Epithelial cell of proximal tubule (primary cell): ENCODE results near the gene UQCRHL. TPM values are rescaled to one million over a fixed set of nuclear protein-coding genes. Genes with fewer than 3 reads are reported as not detected.
"Not testable (repeated sequence)": the region's sequence is repeated elsewhere in the genome, so short reads cannot be mapped to it uniquely, and the experiment has no call there.

Experiments used
- DNase-seq: peaks from one replicate; pipeline ENCODE4 v3.0.0-alpha.2; 2011; ENCODE audit warnings: low read depth
- H3K4me3 ChIP-seq: 2 replicates; pipeline ENCODE4 v1.5.1; 2011; ENCODE audit warnings: low read depth, mild to moderate bottlenecking, low read length
- CTCF ChIP-seq: conservative IDR thresholded peaks from 2 replicates; pipeline ENCODE4 v1.5.1; 2012; ENCODE audit warnings: low read depth, mild to moderate bottlenecking, low read length
- total RNA-seq: library from RNA; depleted of rRNA; stranded (reverse); fragments of >200 nt; gene quantifications from 2 replicates; pipeline ENCODE4 v1.2.3, GENCODE V29; 2015

Gene UQCRHL
- total RNA-seq, 1 donor from 2014 or later = 1.4 TPM

- no peak for TF ChIP-seq CTCF
- DNase-seq = peak; percentile 56
- H3K4me3 ChIP-seq = peak overlapping the region; percentile 80
Observed at GRCh38 chr1:15848929-15849774, 41.7 kb upstream of the UQCRHL start.

GRCh38 chr1:15848143-15848928 is 40.9 kb upstream of the UQCRHL start:
- peak overlapping the region; percentile 80 for H3K4me3 ChIP-seq
- DNase-seq = no peak
- no peak for TF ChIP-seq CTCF

- no peak for DNase-seq
- peak overlapping the region; percentile 80 for H3K4me3 ChIP-seq
- no peak for TF ChIP-seq CTCF
Observed at GRCh38 chr1:15847893-15848142, 40.4 kb upstream of the UQCRHL start.

- DNase-seq = peak; percentile 82
- peak; percentile 2 for TF ChIP-seq CTCF
- peak within 1 kb of the TSS; percentile 80 for H3K4me3 ChIP-seq
Observed at GRCh38 chr1:15847100-15847892, 39.8 kb upstream of the UQCRHL start, which contains the start of gene SPEN. Gene SPEN, plus strand, starts transcription at chr1:15847707. Its CDS starts 361 bp downstream, at chr1:15848068.

GRCh38 chr1:15846056-15846455 is 38.6 kb upstream of the UQCRHL start:
- not testable (repeated sequence) for DNase-seq, H3K4me3 ChIP-seq

- DNase-seq = no peak
- no peak for TF ChIP-seq CTCF
- H3K4me3 ChIP-seq = no peak overlapping the region
Observed at GRCh38 chr1:15843826-15844572, 36.5 kb upstream of the UQCRHL start.
